ENCODE measurements around the gene CHAC1.
"Not testable (repeated sequence)": the region's sequence is repeated elsewhere in the genome, so short reads cannot be mapped to it uniquely, and the experiment has no call there.

CHAC1 gene

DNA sequence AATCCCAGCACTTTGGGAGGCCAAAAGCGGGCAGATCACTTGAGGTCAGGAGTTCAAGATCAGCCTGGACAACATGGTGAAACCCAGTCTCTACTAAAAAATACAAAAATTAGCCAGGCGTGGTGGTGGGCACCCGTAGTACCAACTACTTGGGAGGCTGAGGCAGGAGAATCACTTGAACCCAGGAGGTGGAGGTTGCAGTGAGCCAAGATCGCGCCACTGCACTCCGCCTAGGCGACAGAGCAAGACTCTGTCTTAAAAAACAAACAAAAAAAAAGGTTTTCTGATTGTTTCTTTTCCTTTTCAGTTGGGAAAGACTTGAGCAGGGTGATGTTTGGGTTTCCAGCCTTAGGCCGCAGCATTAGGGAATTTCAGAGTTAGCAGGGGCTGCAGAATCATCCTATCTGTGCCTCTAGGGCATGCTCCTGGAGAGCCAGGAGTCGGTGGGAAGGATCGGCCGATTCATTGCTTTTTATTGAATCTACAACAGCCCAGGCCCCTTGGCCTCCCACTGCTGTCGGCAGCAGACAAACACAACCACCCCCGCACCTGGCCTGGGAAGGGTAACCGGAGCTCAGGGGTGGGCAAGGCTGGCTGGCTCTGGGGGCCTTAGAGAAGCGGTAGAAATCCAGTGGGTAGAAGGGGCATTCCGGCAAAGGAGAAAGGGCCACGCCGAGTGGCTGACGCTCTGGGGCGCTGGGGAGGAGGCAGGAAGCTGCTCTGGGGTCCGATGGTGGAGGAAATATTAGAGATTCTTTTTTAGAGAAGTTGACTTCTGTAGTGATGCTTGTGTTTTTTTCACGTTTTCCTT, 6.3 kb downstream of the CHAC1 start:
- no peak for DNase-seq

DNA sequence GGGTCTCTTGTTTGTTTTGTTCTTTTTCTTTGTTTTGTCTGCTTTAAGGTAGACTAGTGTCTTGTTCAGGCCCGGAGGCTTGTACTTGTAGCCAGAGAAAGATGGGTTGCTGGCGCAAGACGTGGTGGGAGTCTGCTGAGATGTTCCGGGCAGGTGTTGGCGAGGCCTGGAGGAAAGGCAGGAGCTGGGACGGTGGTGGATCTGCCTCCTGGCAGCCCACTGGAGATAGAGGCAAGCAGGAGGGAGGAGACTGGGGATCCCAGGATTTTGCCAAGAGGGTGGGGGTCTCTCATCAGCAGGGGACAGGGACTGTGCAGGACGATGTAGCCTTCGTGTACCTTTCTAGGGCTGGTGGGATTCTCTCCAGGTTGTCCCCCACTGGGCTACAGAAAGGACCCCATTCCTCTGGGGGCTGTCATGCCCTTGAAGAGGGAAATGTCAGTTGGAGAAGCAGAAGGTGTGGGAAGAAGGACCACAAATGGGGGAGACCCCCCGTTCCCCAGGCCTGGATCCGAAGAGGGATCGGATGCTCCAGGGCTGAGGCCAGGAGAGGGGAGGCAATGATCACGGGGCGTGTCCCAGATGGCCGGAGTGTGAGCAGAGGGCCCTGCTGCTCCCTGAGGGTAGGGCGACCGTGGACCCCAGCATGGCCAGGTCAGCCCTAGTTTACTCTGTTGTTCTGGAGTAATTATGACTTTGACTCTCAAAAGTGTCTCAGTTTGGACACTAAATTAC, 7.0 kb downstream of the CHAC1 start:
- no peak for DNase-seq

DNA sequence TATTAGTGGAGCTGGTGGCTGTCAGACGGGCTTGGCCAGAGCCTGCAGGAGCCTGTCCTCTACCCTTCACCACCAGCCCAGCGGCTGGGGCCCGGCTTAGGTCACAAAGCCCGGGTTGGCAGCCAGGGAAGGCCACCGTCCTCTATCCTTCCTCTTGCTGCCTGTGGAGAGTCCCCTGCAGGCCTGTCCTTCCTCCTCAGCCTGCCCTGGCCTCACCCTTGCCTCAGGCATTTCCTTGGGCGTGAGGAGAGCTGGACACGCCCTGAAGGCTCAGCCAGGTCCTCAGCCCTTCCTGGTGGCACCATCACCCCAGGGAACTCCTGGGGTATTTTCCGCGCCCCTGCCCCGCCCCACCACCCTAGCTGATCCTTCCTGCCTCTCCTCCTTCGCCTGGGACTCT, 7.7 kb downstream of the CHAC1 start:
- no peak for DNase-seq

DNA sequence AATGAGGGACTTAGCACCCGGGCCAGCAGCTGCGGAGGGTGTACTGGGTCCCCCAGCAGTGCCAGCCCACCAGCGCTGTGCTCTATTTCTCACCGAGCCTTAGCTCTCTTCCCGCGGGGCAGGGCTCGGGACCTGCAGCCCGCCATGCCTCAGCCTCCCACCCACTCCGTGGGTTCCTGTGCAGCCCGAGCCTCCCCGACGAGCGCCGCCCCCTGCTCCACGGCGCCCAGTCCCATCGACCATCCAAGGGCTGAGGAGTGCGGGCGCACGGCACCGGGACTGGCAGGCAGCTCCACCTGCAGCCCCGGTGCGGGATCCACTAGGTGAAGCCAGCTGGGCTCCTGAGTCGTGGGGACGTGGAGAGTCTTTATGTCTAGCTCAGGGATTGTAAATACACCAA, 8.5 kb downstream of the CHAC1 start:
- not testable (repeated sequence) for DNase-seq

DNA sequence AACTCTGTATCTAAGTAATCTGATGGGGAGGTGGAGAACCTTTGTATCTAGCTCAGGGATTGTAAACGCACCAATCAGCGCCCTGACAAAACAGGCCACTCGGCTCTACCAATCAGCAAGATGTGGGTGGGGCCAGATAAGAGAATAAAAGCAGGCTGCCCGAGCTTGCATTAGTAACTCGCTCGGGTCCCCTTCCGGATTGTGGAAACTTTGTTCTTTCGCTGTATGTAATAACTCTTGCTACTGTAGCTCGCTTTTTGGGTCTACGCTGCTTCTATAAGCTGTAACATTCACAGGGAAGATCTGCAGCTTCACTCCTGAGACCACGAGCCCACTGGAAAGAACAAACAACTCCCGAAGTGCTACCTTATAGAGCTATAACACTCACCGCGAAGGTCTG, 9.0 kb downstream of the CHAC1 start:
- not testable (repeated sequence) for DNase-seq

DNA sequence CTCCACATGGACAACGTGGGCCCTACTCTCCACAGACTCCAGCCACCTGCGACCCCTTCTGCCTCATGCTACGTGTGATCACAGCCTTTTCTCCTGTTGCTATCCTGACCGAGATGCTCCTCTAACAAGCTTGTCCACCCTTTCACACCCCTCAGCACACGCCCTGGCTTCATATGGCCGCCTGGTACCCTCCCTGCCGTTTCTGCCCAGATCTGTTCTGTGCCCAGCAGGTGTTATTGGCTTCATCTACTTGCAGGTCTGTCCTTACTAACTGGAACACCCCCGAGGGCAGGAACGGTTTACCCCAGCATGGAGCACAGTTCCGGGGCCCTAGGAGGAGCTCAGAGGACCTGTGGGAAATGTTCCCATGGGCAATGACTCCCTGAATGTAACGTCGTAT, 9.9 kb downstream of the CHAC1 start:
- DNase-seq, result no peak

DNA sequence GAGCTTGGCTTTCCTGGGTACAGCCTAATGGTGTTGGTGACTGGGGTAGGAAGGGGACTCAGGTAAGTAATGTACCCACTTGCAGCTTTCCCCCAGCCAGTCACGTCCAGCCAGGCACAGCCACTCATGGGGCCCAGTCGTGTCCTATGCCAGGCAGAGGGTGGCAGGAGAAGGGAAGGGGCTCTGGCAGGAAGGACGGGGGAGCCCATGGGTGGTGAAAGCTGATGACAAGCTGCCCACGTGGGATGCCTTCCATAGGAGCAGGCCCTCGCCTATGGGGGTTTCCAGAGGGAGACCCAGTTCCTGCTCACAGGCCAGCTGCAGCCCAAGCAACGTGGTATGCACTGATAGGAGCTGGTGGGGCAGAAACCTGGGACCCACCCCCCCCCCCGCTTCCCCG, 10.7 kb downstream of the CHAC1 start:
- no peak for DNase-seq

DNA sequence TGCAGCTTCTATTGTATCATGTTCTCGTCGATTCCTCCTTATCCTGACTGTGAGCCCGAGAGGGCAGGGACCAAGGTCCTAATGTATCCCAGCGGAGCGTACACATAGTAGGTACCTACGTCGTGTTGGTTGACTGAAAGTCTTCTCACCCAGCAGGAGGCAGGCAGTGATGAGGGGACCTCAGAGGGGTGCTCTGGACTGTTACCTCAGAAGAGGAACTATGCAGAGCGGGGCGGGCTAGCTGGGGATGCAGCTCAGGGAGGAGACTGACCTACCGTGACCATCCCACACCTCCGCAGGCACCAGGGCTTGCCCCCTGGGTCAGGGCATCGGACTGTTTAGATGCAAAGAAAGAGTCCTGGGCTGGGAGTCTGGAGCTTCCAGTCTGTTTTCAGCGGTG, 11.4 kb downstream of the CHAC1 start:
- DNase-seq, result no peak

DNA sequence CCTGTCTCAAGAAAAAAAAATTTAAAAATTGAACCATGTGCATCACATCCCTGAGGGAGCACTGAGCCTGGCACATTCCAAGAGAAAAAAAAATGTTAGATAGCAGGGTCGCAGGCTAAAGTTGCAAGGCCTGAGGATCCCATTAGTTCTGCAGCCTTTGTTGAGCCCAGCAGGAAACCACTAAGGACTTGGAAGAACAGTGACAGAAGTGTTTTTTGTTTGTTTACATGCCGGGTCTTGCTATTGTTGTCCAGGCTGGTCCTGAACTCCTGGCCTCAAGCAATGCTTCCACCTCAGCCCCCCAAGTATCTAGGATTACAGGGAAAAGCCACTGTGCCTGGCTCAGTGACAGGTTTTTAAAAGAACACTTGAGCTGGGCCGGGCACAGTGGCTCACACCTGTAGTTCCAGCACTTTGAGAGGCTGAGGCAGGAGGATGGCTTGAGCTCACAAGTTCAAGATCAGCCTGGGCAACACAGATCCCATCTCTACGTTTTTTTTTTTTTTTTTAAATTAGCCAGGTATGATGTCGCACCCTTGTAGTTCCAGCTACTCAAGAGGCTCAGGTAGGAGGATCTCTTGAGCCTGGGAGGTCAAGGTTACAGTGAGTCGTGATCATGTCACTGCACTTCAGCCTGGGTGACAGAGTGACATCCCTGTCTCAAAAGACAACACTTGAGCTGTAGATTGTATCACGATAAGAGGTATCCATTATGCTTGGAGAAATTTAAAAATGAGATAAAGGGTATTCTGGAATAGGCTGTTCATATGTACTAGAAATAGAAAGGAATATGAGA, 15.2 kb downstream of the CHAC1 start:
- no peak for DNase-seq

DNA sequence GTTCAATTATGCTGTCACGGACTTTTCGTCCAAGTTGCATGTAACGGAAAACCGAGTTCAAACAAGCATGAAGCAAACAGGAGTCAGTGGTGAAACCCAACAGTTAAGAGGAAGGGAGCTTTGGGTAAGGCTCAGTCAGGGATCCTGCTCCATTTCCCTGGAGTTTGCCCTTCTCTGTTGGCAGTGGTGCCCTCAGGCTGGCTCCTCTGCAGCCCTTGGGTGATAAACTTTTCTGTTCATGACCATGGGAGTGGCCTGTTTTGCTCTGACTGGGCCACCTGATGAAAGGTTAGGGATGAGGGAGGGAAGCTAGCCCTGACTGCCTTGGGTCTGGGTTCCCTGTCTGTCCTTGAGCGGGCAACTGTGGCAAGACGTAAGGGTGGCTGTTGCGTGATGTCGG, 16.1 kb downstream of the CHAC1 start:
- DNase-seq, result no peak

DNA sequence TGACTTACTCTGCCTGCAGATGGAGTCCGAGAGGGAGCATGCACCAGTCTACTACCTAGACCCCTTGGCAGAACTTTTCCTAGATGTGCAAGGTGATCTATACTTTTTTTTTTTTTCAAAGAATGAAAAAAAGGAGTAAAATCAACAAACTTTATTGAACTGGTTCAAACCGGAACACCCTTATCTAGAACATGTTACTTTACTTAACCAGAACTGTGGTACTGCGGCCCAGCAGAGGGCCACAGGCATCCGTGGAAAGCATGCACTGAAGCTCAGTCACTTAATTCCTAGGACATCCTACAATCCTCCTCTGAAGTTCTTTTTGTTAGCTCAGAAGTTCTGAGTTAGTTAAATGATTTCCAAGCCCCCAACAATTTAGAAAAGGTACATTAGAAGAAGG, 21.6 kb downstream of the CHAC1 start:
- DNase-seq, result no peak

DNA sequence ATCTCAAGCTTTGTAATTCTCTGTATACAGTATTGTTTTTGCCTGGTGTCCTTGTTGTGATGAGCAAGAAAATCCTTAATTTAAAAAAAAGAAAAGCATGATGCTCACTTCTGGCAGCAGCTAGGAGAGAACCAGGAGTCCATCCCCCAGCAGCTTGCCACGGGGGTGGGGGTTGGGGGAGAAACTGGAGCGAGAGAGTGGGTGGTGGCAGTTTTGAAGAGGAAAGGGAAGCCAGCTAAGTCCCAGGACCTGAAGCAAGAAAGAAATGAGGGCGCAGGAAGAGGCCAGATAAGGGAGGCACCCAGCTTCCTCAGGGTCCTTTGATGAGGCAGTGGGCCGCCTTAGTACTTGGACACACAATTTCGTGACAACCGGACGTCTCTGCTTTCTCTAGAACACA, 23.5 kb downstream of the CHAC1 start:
- DNase-seq, result no peak

DNA sequence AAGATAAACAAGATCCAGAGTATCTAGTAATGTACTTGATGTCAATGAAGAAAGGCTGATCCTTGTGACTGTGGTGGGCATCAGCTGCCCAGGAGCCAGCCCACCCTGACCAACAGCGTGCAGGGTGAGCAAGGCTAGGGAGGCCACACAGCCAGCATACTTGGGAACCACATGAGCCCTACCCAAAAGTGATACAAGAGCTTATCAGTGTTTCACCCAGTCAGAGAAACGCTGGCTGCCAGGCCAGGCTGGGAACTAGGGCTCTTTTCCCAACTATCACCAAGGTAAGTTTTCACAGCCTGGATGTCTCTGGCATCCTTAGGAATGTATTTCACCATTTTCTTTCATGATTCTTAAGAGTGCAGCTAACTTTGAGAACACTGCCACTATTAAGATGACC, 24.9 kb downstream of the CHAC1 start:
- DNase-seq, result no peak

DNA sequence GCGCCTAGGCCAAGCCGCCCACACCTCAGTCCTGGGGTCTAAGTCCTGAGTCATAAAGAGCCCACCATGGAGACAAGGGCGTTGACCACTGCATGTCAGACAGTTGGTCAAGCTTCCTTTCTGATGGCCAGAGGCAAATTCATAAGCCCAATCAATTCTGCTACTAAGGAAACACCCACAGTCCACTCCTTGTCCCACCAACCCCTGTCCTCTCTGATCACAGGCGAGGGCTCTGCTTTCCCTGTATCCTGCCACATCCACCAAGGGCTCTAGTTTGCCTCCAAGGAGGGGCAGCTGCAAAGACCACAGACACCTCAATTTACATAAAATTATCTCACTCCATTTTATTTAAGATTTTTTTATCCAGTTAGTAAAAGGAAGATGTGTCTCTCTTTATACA, 25.3 kb downstream of the CHAC1 start:
- DNase-seq, result no peak

DNA sequence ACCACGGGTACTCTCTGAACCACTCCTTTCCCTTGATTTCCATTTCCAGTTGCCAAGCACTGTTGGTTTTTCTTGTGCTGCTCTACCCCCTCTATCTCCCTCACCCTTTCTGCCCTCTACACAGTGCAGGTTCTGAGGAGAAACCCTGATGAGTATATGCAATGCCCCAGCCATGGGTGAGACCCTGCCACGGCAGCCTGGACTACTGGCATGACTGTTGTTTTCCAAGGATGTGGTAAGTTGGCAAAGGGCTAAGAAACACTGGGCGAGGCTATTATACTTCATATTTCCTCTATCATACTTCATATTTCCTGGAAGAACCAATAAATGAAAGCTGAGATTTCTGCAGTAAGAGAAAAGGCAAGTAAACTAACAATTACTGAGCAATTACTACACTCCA, 27.9 kb downstream of the CHAC1 start:
- DNase-seq, result no peak

DNA sequence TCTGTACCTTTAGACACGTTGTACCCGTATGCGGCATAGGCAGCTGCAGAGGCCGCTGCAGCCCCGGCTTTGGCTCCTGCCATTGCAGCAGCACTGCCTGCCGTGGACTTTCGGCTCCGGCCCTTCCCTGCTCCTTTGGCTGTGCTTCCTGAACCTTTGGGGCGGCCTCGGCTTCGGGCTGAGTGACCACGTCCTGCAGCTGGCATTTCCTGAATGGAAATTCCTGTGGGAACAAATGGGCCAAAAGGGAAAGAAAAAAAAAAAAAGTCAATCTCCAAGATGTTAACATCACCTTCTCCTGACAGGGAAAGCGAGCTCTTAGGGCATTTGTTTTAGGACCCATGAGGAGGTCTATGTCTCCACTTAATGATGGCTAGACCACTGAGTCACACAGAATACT, 29.6 kb downstream of the CHAC1 start:
- DNase-seq, result no peak

DNA sequence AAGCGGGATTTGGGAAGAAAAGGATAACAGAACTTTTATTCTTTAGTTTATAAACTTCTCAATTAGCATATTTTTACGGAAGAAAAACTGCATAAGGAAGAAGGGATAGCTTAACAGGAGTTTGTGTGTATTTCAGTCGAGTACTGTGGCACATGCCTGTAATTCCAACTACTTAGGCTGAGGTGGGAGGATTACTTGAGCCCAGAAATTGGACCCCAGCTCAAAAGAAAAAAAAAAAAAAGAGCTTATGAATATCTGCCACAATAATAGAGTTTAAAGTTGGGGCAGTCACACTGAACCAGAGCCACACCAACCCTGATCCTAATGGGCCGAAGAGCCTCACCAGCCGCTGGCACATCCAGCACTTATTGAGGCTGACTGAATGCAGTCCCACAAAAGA, 31.1 kb downstream of the CHAC1 start:
- DNase-seq, result no peak

DNA sequence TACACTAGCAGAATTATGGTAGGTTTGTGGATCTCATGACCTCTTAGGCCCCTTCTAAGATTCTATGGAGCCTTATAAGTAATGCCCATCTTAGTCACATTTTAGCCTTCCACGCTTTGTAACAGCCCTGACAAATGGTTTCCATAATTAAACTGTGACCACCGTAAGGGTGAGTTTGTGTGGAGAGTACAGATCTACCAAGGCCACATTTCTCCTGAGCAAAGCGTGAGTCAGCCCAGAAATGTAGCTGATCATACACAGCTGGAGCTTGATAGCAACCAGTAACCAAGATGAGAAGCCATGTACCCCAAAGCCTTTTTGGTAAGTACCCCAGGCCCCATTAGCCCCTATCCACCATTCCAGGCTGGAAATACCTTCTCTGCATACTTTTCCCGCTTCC, 31.7 kb downstream of the CHAC1 start:
- DNase-seq, result no peak

DNA sequence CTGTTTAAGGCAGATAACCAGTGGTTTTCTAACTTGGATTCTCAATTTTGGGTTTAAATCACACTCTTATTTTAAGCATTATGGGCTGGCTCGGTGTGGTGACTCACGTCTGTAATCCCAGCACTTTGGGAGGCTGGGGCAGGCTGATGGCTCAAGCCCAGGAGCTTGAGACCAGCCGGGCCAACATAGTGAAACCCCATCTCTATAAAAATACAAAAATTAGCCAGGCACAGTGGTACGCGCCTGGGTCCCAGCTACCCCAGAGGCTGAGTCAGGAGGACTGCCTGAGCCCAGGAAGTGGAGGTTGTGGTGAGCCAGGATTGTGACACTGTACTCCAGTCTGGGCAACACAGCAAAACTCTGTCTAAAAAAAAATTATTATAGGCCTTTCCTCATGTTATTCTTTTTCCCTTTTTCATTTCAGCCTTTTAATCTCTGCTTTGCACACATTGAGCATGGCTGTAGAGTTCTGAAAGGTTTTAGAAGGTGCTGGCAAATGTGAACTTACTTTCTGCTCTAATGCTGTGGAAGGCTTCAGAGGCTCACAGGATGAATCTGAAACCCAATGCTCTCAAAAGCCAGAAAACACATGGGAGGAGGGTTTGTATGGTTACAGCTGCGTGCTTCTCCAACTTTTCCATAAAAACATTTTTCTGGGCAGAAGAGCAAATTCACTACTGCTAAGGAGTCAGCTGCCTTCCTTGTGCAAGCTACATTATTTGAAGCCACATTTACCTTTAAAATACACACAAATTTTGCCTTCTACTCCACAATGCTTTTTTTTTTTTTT, 32.5 kb downstream of the CHAC1 start:
- no peak for DNase-seq

DNA sequence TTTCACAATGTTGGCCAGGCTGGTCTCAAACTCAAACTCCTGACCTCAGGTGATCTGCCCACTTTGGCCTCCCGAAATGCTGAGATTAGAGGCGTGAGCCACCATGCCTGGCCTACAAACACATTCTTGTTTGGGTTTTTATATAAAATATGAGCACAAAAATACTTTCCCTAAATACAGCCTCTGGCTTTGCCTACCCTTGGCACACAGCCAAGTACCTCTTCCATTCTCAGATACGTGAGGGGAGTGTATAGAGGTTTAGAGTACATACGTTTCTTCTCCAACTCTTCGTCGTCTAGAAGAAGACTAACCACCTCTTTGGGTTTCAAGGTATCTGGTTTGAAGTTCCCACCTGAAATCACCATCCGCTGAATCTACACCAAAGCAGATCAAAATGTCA, 33.5 kb downstream of the CHAC1 start:
- no peak for DNase-seq

DNA sequence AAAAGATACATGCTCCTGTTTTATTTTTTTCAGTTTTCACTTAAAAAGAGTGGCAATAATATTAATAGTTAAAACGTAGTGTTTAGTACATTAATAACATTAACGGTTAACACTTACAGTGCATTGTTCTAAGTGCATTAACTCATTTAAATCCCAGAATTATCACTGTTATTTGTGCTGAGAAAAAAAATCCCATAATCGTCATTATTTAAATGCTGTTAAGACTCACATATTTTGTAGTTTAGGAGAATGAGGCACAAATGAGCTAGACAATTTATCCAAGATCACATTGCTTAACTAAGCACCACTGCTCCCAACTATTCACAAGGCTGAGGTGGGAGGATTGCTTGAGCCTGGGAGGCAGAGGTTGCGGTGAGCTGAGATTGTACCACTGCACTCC, 34.9 kb downstream of the CHAC1 start:
- DNase-seq, result no peak

DNA sequence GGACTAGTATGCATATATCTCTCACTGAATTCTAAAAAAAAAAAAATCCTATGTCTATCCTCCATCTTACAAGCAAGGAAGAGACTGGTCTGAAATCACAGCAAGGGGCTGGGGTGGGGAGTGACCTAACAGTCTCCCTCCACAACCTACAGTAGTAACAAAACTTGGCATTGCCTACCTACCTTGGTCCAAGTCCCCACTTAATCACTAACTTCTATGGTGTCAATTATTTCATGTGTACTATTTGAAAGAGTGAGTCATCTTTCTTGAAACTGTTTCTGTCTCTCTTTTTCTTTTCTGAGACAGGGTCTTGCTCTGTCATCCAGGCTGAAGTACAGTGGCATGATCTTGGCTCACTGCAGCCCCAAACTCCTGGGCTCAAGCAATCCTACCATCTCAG, 36.8 kb downstream of the CHAC1 start:
- no peak for DNase-seq

DNA sequence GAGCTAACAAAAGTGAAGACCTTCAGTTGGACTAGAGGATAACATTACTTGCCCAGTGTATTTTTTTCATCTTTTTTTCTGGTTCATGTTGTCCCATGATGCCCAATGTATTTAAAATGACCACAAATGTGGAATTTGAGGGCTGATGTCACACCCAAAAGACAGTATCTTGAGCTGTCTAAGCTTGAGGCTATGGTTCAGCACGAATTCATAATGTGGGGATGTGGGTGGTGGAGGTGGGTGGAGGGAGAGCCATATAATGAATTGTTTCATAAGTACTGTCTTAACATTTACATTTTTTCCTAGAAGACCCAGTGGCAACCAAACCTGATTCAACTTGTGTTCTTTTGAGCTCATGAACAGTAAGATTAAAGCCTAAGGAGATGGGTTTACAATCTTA, 37.5 kb downstream of the CHAC1 start:
- no peak for DNase-seq
